Measurements from ENCODE around the gene HNRNPM. TPM values are rescaled to one million over a fixed set of nuclear protein-coding genes. Genes with fewer than 3 reads are reported as not detected.

HNRNPM gene
- total RNA-seq, result 100 to 1,000 TPM; 117 to 155 TPM

- DNase-seq (ENCODE audit: low spot score) (peak; percentile 98), ATAC-seq (ENCODE audit: insufficient number of reproducible peaks, low FRiP score, low read depth) (peak; percentile 99)
- Histone ChIP-seq H3K4me3 (peak within 1 kb of the TSS; percentile 89), H3K27me3 (replicated peaks; ENCODE audit: insufficient read depth) (no peaks in the 10 kb centered on the region), H3K9me3 (no peaks in the 10 kb centered on the region), H3K36me3 (no peaks in the 10 kb centered on the region), H3K27ac (peak within 1 kb of the TSS; percentile 94 to 96), H3K4me1 (ENCODE audit: control insufficient read depth in 1 of 2, low read depth in 2 of 2) (peaks cover 24 to 37% of the 10 kb centered on the region in 2 donors)
- no peak for TF ChIP-seq CTCF (IDR thresholded peaks at IDR 0.05)
These were observed at the start of gene HNRNPM for GRCh38 chr19:8444677-8445487. HNRNPM (plus strand) TSS chr19:8444975; CDS start chr19:8444999, 24 bp downstream.

GRCh38 chr19:8395621-8396082 lies 49.1 kb upstream of the HNRNPM start:
- no peaks in the 10 kb centered on the region for H3K27me3 ChIP-seq (replicated peaks; ENCODE audit: insufficient read depth)
- DNase-seq (ENCODE audit: low spot score), result no peak
- H3K9me3 ChIP-seq, result no peaks in the 10 kb centered on the region
- ATAC-seq (ENCODE audit: insufficient number of reproducible peaks, low FRiP score, low read depth), result no peak
- H3K4me1 ChIP-seq (ENCODE audit: control insufficient read depth in 1 of 2, low read depth in 2 of 2), result peaks cover 33 to 65% of the 10 kb centered on the region in 2 donors
- TF ChIP-seq CTCF (IDR thresholded peaks at IDR 0.05), result no peak
- H3K4me3 ChIP-seq, result no peak overlapping the region
- peaks cover 5% of the 10 kb centered on the region for H3K36me3 ChIP-seq
- H3K27ac ChIP-seq, result no peak overlapping the region

GRCh38 chr19:8396185-8396562 lies 48.6 kb upstream of the HNRNPM start:
- Histone ChIP-seq H3K27me3 (replicated peaks; ENCODE audit: insufficient read depth) (no peaks in the 10 kb centered on the region), H3K9me3 (no peaks in the 10 kb centered on the region), H3K27ac (no peak overlapping the region), H3K36me3 (peaks cover 6% of the 10 kb centered on the region), H3K4me3 (no peak overlapping the region), H3K4me1 (ENCODE audit: control insufficient read depth in 1 of 2, low read depth in 2 of 2) (peaks cover 29 to 62% of the 10 kb centered on the region in 2 donors)
- no peak for TF ChIP-seq CTCF (IDR thresholded peaks at IDR 0.05)
- ATAC-seq (ENCODE audit: insufficient number of reproducible peaks, low FRiP score, low read depth) (no peak), DNase-seq (ENCODE audit: low spot score) (no peak)

- H3K4me3 ChIP-seq, result no peak overlapping the region
- DNase-seq (ENCODE audit: low spot score) (no peak), ATAC-seq (ENCODE audit: insufficient number of reproducible peaks, low FRiP score, low read depth) (no peak)
- H3K27ac ChIP-seq, result no peak overlapping the region
- no peaks in the 10 kb centered on the region for H3K9me3 ChIP-seq
- peak; percentile 61 for TF ChIP-seq CTCF (IDR thresholded peaks at IDR 0.05)
- peaks cover 9% of the 10 kb centered on the region for H3K36me3 ChIP-seq
- no peaks in the 10 kb centered on the region for H3K27me3 ChIP-seq (replicated peaks; ENCODE audit: insufficient read depth)
- H3K4me1 ChIP-seq (ENCODE audit: control insufficient read depth in 1 of 2, low read depth in 2 of 2), result peaks cover 24 to 56% of the 10 kb centered on the region in 2 donors
These were observed 48.1 kb upstream of the HNRNPM start for GRCh38 chr19:8396563-8397203.

GRCh38 chr19:8397271-8397670 lies 47.5 kb upstream of the HNRNPM start:
- TF ChIP-seq CTCF (IDR thresholded peaks at IDR 0.05), result no peak
- no peak for DNase-seq (ENCODE audit: low spot score)
- ATAC-seq (ENCODE audit: insufficient number of reproducible peaks, low FRiP score, low read depth), result no peak
- no peaks in the 10 kb centered on the region for H3K9me3 ChIP-seq
- peaks cover 20 to 51% of the 10 kb centered on the region in 2 donors for H3K4me1 ChIP-seq (ENCODE audit: control insufficient read depth in 1 of 2, low read depth in 2 of 2)
- H3K27ac ChIP-seq, result no peak overlapping the region
- no peak overlapping the region for H3K4me3 ChIP-seq
- H3K27me3 ChIP-seq (replicated peaks; ENCODE audit: insufficient read depth), result no peaks in the 10 kb centered on the region
- H3K36me3 ChIP-seq, result peaks cover 15% of the 10 kb centered on the region
